HepG2 (cell line): ENCODE results near the gene ZNF607. TPM values are rescaled to one million over a fixed set of nuclear protein-coding genes. Genes with fewer than 3 reads are reported as not detected.
A peak's percentile ranks its signal among the peaks of the same experiment; 100 is the strongest.

Experiments used
- BRCA1 ChIP-seq: sonication (generic); formaldehyde crosslinking; IDR thresholded peaks from 2 replicates; pipeline ENCODE4 v1.4.0; 2020; ENCODE audit warnings: missing genetic modification reagents
- ETV6 ChIP-seq: sonication (generic); formaldehyde crosslinking; conservative IDR thresholded peaks from 2 replicates; pipeline ENCODE4 v1.4.0; 2020; ENCODE audit warnings: missing genetic modification reagents
- NCOA1 ChIP-seq: sonication (generic); formaldehyde crosslinking; IDR thresholded peaks from 2 replicates; pipeline ENCODE4 v1.9.0; 2021; ENCODE audit warnings: missing genetic modification reagents
- NFATC3 ChIP-seq: sonication (generic); formaldehyde crosslinking; IDR thresholded peaks from 2 replicates; pipeline ENCODE4 v1.5.1; 2020; ENCODE audit warnings: mild to moderate bottlenecking, missing genetic modification reagents
- RXRB ChIP-seq: IDR thresholded peaks from 2 replicates; pipeline ENCODE4 v1.6.1; 2016; ENCODE audit warnings: borderline replicate concordance, missing genetic modification reagents, missing compliant biosample characterization
- TCF7 ChIP-seq: sonication (generic); IDR thresholded peaks from 2 replicates; pipeline ENCODE4 v1.6.1; 2016; ENCODE audit warnings: antibody characterized with exemption, low read depth
- ZBED4 ChIP-seq: sonication (generic); formaldehyde crosslinking; IDR thresholded peaks from 2 replicates; pipeline ENCODE4 v1.4.0; 2020; ENCODE audit warnings: missing genetic modification reagents, borderline replicate concordance
- ZBTB38 ChIP-seq: sonication (generic); formaldehyde crosslinking; IDR thresholded peaks from 2 replicates; pipeline ENCODE4 v1.5.1; 2020; ENCODE audit warnings: mild to moderate bottlenecking, missing genetic modification reagents
- ZNF235 ChIP-seq: sonication (generic); formaldehyde crosslinking; IDR thresholded peaks from 2 replicates; pipeline ENCODE4 v1.8.1; 2023; ENCODE audit warnings: mild to moderate bottlenecking, missing genetic modification reagents, borderline replicate concordance
- ZNF30 ChIP-seq: sonication (generic); formaldehyde crosslinking; IDR thresholded peaks from 2 replicates; pipeline ENCODE4 v1.5.0; 2020; ENCODE audit warnings: mild to moderate bottlenecking, missing genetic modification reagents
- ZNF335 ChIP-seq: sonication (generic); formaldehyde crosslinking; IDR thresholded peaks from 2 replicates; pipeline ENCODE4 v1.4.0; 2020; ENCODE audit warnings: missing genetic modification reagents
- ZNF570 ChIP-seq: sonication (generic); formaldehyde crosslinking; IDR thresholded peaks from 2 replicates; pipeline ENCODE4 v1.4.0; 2020; ENCODE audit warnings: mild to moderate bottlenecking, missing genetic modification reagents, borderline replicate concordance
- ZNF577 ChIP-seq: sonication (generic); formaldehyde crosslinking; IDR thresholded peaks from 2 replicates; pipeline ENCODE4 v1.4.0; 2020; ENCODE audit warnings: mild to moderate bottlenecking, low read depth, missing genetic modification reagents, borderline replicate concordance
- ZSCAN31 ChIP-seq: sonication (generic); formaldehyde crosslinking; IDR thresholded peaks from 2 replicates; pipeline ENCODE4 v1.5.0; 2020; ENCODE audit warnings: low read depth, mild to moderate bottlenecking, missing genetic modification reagents
- polyA plus RNA-seq, 8 experiments: library from polyadenylated mRNA; depleted of rRNA in 3 of 8; stranded (reverse) in 7 of 8; unstranded in 1 of 8; fragments of >200 nt; fragmentation: Illumina TruSeq in 4 of 8; extraction: Trizol in 4 of 8; gene quantifications; 2 replicates each; pipeline versions ENCODE4 v1.2.1 to v1.2.3, GENCODE V29; 2011 to 2016; ENCODE audit warnings: low read depth in 4 of 8, missing spikeins in 1 of 8, mixed read lengths in 1 of 8; ENCODE audit not compliant: insufficient read depth in 1 of 8
- total RNA-seq, 5 experiments: library from RNA; depleted of rRNA; stranded (reverse); fragments of >200 nt; fragmentation: Illumina TruSeq; extraction: Trizol; gene quantifications; 2 replicates each; pipeline ENCODE4 v1.2.3, GENCODE V29; 2016; ENCODE audit warnings: low read depth in 1 of 5
- TF ChIP-seq, protein P1 (sequence below): IDR thresholded peaks from 2 replicates; pipeline ENCODE4 v1.6.1; 2016; ENCODE audit warnings: low read depth
- TF ChIP-seq, protein P2 (sequence below): sonication (generic); formaldehyde crosslinking; IDR thresholded peaks from one replicate; pipeline ENCODE4 v1.5.1; 2020; ENCODE audit warnings: mild to moderate bottlenecking, missing genetic modification reagents; ENCODE audit errors: not compliant biosample characterization

The ZNF607 gene
- total and polyA plus RNA-seq, 2 of the 13 experiments (the other 11 are each of a cell fraction or from before 2014, with no cell fraction given), result 3.8 to 8.3 TPM

- peak; percentile 35; the same call in 1 of the 2 replicates for TF ChIP-seq ZNF235 (CRISPR knock-in tag)
- peak; percentile 74 for TF ChIP-seq ZBTB38 (CRISPR knock-in tag)
- no peak for TF ChIP-seq NFATC3 (CRISPR knock-in tag)
- 0 out of 2 replicates have a peak, but pooled peaks have one; percentile 15 for TF ChIP-seq TCF7
- peak; percentile 92 for TF ChIP-seq ZNF335 (CRISPR knock-in tag)
- peak; percentile 24; the same call in 1 of the 2 replicates for TF ChIP-seq ZSCAN31 (CRISPR knock-in tag)
- no peak for TF ChIP-seq ZBED4 (CRISPR knock-in tag)
- TF ChIP-seq ETV6 (CRISPR knock-in tag), result 0 out of 2 replicates have a peak, but pooled peaks have one; percentile 21
- TF ChIP-seq, protein P1, sequence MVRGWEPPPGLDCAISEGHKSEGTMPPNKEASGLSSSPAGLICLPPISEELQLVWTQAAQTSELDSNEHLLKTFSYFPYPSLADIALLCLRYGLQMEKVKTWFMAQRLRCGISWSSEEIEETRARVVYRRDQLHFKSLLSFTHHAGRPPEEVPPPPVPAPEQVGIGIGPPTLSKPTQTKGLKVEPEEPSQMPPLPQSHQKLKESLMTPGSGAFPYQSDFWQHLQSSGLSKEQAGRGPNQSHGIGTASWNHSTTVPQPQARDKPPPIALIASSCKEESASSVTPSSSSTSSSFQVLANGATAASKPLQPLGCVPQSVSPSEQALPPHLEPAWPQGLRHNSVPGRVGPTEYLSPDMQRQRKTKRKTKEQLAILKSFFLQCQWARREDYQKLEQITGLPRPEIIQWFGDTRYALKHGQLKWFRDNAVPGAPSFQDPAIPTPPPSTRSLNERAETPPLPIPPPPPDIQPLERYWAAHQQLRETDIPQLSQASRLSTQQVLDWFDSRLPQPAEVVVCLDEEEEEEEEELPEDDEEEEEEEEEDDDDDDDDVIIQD (CRISPR knock-in tag), result no peak
- no peak for TF ChIP-seq ZNF577 (CRISPR knock-in tag)
- TF ChIP-seq RXRB (CRISPR knock-in tag), result no peak
- 0 out of 2 replicates have a peak, but pooled peaks have one; percentile 32 for TF ChIP-seq ZNF30
- no peak for TF ChIP-seq NCOA1 (CRISPR knock-in tag)
- TF ChIP-seq BRCA1 (CRISPR knock-in tag), result no peak
- TF ChIP-seq ZNF570, result no peak
- TF ChIP-seq, protein P2, sequence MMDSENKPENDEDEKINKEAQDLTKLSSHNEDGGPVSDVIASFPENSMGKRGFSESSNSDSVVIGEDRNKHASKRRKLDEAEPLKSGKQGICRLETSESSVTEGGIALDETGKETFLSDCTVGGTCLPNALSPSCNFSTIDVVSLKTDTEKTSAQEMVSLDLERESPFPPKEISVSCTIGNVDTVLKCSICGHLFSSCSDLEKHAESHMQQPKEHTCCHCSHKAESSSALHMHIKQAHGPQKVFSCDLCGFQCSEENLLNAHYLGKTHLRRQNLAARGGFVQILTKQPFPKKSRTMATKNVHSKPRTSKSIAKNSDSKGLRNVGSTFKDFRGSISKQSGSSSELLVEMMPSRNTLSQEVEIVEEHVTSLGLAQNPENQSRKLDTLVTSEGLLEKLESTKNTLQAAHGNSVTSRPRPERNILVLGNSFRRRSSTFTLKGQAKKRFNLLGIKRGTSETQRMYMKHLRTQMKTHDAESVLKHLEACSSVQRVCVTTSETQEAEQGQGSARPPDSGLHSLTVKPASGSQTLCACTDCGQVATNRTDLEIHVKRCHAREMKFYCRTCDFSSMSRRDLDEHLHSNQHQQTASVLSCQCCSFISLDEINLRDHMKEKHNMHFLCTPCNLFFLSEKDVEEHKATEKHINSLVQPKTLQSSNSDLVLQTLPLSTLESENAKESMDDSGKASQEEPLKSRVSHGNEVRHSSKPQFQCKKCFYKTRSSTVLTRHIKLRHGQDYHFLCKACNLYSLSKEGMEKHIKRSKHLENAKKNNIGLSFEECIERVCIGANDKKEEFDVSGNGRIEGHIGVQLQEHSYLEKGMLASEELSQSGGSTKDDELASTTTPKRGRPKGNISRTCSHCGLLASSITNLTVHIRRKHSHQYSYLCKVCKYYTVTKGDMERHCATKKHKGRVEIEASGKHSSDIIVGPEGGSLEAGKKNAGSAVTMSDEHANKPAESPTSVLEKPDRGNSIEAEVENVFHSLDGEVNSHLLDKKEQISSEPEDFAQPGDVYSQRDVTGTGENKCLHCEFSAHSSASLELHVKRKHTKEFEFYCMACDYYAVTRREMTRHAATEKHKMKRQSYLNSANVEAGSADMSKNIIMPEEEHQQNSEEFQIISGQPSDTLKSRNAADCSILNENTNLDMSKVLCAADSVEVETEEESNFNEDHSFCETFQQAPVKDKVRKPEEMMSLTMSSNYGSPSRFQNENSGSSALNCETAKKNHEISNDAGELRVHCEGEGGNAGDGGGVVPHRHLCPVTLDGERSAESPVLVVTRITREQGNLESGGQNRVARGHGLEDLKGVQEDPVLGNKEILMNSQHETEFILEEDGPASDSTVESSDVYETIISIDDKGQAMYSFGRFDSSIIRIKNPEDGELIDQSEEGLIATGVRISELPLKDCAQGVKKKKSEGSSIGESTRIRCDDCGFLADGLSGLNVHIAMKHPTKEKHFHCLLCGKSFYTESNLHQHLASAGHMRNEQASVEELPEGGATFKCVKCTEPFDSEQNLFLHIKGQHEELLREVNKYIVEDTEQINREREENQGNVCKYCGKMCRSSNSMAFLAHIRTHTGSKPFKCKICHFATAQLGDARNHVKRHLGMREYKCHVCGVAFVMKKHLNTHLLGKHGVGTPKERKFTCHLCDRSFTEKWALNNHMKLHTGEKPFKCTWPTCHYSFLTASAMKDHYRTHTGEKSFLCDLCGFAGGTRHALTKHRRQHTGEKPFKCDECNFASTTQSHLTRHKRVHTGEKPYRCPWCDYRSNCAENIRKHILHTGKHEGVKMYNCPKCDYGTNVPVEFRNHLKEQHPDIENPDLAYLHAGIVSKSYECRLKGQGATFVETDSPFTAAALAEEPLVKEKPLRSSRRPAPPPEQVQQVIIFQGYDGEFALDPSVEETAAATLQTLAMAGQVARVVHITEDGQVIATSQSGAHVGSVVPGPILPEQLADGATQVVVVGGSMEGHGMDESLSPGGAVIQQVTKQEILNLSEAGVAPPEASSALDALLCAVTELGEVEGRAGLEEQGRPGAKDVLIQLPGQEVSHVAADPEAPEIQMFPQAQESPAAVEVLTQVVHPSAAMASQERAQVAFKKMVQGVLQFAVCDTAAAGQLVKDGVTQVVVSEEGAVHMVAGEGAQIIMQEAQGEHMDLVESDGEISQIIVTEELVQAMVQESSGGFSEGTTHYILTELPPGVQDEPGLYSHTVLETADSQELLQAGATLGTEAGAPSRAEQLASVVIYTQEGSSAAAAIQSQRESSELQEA (CRISPR knock-in tag), result peak; percentile 37
Measured at GRCh38 chr19:37654629-37655300, 64.8 kb downstream of the ZNF607 start (continued).
